NCI-H1694 treated with DMSO at 0.1 percent for 48 hours (cell line): ENCODE results near the gene IL6.
"Not testable (repeated sequence)": the region's sequence is repeated elsewhere in the genome, so short reads cannot be mapped to it uniquely, and the experiment has no call there.

Experiments used
- DNase-seq: peaks from one replicate; lab custom pipeline; 2025; lab: John Stamatoyannopoulos, UW

Gene IL6

DNA sequence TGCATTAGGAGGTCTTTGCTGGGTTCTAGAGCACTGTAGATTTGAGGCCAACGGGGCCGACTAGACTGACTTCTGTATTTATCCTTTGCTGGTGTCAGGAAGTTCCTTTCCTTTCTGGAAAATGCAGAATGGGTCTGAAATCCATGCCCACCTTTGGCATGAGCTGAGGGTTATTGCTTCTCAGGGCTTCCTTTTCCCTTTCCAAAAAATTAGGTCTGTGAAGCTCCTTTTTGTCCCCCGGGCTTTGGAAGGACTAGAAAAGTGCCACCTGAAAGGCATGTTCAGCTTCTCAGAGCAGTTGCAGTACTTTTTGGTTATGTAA is 675 bp downstream of the IL6 start:
- DNase-seq, result no peak

DNA sequence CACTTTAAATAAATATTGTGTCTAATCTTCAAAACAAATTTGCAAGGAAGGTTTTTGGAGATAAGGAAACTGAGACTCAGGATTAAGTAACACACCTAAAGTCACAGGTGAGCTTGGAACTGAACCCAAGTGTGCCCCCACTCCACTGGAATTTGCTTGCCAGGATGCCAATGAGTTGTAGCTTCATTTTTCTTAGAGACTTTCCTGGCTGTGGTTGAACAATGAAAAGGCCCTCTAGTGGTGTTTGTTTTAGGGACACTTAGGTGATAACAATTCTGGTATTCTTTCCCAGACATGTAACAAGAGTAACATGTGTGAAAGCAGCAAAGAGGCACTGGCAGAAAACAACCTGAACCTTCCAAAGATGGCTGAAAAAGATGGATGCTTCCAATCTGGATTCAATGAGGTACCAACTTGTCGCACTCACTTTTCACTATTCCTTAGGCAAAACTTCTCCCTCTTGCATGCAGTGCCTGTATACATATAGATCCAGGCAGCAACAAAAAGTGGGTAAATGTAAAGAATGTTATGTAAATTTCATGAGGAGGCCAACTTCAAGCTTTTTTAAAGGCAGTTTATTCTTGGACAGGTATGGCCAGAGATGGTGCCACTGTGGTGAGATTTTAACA is 1.5 kb downstream of the IL6 start:
- DNase-seq, result peak; percentile 13

DNA sequence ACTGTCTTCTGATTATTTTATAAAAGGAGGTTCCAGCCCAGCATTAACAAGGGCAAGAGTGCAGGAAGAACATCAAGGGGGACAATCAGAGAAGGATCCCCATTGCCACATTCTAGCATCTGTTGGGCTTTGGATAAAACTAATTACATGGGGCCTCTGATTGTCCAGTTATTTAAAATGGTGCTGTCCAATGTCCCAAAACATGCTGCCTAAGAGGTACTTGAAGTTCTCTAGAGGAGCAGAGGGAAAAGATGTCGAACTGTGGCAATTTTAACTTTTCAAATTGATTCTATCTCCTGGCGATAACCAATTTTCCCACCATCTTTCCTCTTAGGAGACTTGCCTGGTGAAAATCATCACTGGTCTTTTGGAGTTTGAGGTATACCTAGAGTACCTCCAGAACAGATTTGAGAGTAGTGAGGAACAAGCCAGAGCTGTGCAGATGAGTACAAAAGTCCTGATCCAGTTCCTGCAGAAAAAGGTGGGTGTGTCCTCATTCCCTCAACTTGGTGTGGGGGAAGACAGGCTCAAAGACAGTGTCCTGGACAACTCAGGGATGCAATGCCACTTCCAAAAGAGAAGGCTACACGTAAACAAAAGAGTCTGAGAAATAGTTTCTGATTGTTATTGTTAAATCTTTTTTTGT is 2.3 kb downstream of the IL6 start:
- no peak for DNase-seq

DNA sequence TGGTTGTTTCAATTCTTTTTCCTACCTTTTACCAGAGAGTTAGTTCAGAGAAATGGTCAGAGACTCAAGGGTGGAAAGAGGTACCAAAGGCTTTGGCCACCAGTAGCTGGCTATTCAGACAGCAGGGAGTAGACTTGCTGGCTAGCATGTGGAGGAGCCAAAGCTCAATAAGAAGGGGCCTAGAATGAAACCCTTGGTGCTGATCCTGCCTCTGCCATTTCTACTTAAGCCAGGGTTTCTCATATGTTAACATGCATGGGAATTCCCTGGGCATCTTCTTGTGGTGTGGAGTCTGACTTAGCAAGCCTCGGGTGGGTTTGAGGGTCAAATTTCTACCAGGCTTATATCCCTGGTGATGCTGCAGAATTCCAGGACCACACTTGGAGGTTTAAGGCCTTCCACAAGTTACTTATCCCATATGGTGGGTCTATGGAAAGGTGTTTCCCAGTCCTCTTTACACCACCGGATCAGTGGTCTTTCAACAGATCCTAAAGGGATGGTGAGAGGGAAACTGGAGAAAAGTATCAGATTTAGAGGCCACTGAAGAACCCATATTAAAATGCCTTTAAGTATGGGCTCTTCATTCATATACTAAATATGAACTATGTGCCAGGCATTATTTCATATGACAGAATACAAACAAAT is 3.2 kb downstream of the IL6 start:
- no peak for DNase-seq

DNA sequence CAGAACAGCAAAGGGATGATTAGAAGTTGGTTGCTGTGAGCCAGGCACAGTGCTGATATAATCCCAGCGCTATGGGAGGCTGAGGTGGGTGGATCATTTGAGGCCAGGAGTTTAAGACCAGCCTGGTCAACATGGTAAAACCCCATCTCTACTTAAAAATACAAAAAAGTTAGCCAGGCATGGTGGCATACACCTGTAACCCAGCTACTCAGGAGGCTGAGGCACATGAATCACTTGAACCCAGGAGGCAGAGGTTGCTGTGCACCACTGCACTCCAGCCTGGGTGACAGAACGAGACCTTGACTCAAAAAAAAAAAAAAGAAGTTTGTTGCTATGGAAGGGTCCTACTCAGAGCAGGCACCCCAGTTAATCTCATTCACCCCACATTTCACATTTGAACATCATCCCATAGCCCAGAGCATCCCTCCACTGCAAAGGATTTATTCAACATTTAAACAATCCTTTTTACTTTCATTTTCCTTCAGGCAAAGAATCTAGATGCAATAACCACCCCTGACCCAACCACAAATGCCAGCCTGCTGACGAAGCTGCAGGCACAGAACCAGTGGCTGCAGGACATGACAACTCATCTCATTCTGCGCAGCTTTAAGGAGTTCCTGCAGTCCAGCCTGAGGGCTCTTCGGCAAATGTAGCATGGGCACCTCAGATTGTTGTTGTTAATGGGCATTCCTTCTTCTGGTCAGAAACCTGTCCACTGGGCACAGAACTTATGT is 4.1 kb downstream of the IL6 start:
- DNase-seq, result no peak

DNA sequence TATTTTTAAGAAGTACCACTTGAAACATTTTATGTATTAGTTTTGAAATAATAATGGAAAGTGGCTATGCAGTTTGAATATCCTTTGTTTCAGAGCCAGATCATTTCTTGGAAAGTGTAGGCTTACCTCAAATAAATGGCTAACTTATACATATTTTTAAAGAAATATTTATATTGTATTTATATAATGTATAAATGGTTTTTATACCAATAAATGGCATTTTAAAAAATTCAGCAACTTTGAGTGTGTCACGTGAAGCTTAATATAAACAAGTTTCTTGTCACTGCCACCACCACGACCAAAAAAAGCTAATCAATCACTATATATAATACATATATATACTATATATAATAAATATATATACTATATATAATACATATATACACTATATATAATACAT is 4.8 kb downstream of the IL6 start:
- no peak for DNase-seq

DNA sequence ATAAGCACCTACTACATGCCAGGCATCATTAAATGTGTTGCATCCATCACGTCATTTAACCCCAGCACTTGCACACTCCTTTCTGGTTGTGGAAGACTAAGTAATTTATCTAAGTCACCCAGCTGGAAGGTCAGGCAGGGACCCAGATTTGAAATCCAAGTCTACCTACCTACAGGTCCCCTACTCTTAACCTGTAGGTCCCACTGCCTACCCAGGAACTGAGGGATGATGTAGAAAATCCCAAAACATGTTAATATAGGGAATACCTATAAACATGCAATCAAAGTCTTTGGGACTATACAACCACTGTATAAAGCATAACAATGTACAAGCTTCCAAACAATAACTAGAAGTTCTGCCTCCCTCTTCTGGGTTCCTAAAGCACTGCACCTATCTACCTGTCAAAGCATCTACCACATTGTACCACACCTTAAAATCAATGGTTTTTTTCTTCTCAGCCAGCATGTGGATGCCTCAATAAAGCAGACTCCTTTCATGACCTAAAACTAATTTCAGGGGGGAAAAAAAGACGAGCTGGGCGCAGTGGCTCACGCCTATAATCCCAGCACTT is 5.6 kb downstream of the IL6 start:
- no peak for DNase-seq

DNA sequence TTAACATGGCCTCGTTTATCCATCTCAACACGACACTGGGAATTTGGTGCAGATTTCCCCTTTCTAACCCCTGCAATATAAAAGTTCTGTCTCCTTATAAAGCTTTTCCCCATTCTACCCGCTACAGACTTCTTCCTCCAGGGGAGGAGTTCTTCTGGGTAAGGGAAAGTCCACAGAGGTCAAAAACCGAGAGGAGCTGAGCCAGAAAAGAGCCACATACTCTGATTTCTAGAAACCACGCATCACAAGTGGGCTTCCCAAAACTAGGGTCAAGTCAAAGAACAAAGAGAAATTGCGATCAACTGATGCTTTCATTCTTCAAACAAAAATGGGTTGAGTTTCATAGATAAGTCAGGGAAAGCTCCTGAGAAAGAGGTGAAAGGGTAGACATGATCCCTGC is 6.8 kb downstream of the IL6 start:
- DNase-seq, result no peak

DNA sequence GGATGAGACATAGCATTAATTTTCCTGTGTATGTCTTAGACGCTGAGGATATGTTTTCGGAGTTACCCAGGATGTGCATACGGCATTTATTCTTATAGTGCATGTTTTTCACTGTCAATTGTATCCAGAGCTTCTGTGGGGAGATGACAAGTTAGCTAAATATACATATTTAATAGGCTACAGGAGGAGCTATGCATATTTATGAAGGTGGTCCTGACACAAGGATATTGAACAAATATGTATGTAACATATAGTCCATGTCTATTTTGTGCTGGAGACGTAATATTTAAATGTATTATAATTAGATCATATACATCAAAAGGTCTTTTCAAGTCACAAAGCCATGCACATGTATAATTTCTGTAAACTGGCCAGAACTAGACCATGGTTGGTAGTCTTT is 16.0 kb downstream of the IL6 start:
- no peak for DNase-seq

DNA sequence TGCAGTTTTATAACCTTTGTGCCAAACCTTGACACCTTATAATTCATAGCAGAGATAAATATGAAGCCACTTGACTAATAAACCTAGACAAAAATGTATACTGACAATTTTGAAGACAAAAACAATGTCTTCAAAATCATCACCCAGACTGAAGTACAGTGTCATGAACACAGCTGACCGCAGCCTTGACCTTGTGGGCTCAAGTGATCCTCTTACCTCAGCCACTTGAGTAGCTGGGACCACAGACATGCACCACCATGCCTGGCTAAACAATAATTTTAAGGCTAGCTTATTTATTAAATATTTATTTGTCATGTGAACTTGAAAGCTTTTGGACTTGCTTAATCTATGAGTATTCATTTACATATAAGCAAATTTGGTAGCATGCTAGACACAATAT is 24.3 kb downstream of the IL6 start:
- DNase-seq, result no peak

DNA sequence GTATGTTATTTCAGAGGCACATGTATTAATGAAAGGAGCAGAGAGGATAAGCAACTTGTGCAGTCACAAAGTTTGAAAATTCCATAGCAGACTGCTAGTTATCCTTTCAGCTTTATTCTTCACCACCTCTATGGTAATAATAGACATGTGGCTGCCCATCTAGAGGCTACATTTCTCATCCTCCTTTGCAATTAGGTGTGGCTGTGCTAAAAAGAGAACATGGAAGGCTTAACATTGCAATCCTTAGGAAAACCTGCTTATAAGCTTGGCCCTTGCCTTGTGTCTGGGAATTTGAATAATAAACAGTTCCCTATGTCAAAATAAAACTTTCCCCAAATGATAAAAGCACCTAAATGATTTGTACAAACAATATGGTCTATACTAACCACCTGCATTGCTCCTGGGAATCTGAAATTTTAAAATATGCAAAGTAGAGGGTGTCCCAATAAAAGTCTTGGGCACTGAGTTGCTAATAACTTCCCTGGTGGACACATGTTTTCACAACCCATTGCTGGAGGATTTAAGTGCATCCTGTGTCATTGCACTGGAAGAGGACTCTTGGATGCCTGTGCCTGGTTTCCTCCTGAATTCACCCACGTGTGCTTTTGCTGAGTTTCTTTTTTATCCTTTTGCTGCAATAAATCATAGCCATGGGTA is 30.5 kb downstream of the IL6 start:
- DNase-seq, result no peak

DNA sequence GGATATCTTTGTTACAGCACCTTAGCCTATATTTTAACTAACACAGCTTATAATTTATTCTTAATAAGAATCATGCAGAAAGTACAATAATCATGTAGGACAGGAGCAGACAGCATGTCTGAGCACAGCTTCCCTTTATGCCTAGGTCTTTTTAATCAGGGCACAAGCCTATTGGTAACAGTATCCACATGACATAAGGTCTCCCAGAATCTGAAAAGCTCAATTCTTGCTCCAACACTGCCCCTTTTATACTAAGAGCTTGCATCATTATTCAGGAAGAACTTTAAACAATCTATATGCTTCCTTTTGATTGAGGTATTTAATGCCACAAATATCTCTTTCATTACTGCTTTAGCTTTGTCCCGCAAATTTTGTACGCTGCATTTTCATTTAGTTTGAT is 31.6 kb downstream of the IL6 start:
- no peak for DNase-seq

DNA sequence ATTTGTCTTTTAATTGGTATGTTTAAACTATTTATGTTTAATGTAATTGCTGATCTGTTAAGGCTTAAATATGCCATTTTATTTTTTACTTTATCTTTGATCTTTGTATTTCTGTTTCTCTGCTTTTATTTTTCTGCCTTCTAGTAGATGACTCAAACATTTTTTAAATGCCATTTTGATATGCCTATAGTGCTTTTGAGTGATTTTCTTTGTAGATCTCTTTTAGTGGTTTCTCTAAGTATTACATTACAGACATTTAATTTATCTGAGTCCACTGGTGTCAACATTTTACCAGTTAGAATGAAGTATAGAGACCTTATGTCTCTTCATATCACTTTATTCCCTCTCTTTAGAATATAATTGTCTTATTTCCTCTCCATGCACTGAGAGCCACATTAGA is 32.7 kb downstream of the IL6 start:
- no peak for DNase-seq

DNA sequence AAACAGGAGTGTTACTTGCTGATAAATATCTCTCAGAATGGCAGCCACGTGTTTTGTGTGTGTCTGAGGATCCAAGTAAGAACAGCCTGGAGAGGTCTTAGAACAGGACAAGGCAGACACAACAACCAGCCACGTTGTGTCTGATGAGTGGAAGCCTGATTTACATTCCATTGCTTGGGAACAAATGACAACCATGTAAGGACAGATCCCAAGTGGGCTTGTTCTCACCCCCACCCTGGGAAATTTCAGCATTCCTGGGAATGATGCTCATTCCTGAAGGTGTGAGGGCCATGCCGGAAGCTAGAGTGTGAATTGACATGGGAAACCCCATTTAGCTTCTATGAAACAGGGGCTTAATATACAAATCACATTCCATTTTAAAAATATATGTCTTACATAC is 35.9 kb downstream of the IL6 start:
- no peak for DNase-seq

DNA sequence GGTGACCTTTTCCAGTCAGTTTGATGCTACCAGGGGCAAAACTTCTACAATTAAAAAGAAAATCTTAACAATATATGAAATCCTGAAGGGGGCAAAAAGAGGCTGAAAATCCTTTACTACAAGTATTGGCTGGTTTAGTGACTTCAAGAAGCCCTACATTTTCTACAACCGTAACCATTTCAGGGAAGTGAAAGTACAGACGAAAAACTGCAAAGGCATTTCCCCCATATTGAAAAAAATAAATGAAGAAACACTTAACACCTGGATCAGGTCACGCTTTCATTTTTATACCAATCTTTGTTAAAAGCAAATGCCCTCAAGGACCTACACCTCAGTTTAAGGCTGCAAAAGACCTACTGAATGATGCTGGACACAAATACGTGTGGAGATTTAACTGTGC is 38.6 kb downstream of the IL6 start:
- DNase-seq, result no peak

DNA sequence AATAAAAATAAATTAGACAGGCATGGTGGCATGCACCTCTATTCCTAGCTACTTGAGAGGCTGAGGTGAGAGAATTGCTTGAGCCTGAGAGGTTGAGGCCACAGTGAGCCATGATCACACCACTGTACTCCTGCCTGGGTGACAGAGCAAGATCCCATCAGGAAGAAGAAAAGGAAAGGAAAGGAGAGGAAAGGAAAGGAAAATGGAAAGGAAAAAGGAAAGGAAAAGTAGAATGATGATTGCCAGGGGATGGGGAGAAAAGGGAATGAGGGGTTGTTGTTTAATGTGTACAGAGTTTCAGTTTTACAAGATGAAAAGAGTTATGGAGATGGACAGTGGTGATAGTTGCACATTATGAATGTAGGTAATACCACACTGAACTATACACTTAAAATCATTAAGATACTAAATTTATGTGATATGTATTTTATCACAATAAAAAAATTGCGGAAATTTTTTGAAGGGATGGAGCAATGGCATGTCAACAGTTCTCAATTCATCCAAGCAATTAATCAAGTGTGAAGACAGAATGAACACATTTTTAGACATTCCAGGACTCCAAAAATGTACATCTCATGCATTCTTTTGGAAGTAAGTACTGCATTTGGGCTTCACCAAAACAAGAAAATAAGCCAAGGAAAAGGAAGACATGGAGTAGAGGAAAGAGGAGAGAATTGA is 44.3 kb downstream of the IL6 start:
- no peak for DNase-seq

DNA sequence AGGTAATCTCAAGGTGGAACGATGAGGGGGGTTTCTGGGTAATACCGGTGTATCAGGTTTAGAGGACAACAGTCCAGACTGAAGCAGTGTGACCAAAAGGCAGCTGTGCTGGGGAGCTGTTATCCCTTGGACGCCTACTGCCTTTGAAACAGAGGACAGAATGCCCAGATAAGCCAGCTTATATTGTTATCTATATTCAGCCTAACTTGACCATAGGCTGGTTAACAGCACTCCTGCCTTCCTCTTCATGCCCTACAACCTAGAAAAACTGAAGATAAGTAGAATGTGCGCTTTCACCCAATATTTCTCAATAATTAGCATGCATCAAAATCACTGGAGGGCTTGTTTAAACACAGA is 44.9 kb downstream of the IL6 start:
- DNase-seq, result no peak

DNA sequence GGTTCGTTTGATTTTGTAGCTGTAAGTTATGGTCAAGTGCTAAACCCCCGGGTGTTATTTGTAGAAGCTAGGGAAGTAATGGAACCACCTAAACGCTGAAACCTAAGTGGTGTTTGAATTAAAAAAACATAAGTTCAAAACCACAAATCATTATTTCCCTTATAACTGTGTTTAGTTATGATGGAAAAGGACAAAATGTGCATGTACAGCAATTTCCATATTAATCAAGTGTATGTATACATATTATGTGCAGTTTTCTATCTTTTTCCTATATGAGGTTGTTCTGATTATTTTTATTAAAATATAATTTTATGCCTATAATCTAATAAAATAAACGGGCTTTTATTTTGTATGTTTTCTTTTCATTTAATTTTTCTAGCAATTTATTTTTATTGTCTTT is 45.9 kb downstream of the IL6 start:
- no peak for DNase-seq

DNA sequence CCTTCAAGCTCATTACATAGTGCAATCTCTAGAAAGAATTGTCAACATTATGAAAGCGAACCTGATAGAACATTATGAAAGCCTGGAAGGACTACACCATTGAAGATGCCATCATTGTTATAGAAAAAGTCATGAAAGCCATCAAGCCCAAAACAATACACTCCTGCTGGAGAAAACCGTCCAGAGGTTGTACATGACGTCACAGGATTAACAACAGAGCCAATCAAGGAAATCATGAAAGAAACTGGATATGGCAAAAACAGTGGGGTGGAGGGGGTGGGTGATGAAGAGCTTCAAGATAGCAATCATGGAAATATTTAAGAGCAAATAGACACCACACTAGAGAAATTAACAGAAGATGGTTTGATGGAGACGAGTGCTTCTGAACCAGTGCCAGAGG is 50.0 kb downstream of the IL6 start:
- DNase-seq, result no peak

DNA sequence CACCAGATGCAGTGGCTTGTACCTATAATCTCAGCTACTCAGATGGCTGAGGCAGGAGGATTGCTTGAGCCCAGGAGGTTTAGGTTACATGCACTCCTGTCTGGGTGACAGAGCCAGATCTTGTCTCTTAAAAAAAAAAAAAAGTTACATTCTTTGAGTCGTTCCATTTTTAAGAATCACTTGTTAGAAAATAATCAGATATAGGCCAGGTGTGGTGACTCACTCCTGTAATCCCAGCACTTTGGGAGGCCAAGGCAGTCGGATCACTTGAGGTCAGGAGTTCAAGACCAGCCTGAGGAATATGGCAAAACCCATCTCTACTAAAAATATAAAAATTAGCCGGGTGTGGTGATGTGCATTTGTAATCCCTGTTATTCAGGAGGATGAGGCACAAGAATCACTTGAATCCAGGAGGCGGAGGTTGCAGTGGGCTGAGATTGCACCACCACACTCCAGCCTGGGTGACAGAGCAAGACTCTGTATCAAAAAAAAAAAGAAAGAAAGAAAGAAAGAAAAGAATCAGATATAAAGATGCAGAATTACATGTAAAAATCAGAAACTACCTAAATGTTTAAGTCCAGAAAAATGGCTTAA is 52.8 kb downstream of the IL6 start:
- not testable (repeated sequence) for DNase-seq

DNA sequence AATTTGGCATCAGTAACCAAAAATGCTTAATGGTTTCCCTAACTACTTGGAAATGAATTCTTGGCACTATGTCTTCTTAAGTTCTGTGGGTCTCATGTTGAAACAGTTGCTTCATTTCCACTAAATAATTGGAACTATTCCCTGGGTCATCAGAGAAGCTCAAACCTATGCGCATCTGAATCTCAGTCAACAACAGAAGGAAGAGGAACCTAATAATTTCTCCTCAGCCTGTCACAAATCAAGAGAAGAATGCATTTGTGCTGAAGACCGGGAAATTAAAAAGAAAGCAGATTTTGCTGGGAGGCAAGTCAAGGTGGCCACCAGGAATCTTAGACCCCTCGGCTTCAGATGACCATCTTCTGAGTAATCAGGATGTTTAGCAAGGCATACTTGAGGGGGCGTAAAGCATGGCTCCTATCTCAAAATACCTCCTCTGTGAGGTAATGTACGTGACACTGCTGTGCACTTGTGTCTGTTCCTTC is 54.3 kb downstream of the IL6 start:
- DNase-seq, result no peak
